ENCODE results near the gene GTF2F2.

DNA sequence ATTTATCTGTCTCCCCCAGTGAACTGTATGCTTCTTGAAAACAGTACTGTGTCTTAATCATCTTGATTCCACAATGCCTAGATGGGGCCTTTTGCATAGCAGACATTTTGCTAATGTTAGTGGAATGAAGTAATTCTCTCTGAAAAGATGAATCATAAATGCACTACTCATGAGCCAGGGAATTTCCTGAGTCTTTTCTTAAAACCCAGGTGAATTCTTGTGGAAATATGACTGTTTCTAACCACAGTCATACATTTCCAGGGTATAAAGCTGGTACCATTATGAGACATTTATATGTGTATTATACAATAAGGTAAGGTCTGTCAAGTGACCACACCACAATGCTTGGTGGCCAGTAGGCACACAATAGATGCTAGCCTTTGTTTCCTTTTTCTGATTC lies 86.0 kb downstream of the GTF2F2 start:
- TF ChIP-seq, protein P1, sequence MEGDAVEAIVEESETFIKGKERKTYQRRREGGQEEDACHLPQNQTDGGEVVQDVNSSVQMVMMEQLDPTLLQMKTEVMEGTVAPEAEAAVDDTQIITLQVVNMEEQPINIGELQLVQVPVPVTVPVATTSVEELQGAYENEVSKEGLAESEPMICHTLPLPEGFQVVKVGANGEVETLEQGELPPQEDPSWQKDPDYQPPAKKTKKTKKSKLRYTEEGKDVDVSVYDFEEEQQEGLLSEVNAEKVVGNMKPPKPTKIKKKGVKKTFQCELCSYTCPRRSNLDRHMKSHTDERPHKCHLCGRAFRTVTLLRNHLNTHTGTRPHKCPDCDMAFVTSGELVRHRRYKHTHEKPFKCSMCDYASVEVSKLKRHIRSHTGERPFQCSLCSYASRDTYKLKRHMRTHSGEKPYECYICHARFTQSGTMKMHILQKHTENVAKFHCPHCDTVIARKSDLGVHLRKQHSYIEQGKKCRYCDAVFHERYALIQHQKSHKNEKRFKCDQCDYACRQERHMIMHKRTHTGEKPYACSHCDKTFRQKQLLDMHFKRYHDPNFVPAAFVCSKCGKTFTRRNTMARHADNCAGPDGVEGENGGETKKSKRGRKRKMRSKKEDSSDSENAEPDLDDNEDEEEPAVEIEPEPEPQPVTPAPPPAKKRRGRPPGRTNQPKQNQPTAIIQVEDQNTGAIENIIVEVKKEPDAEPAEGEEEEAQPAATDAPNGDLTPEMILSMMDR (IDR thresholded peaks at IDR 0.05): no peak
- TF ChIP-seq POLR2A (IDR thresholded peaks at IDR 0.05): no peak
